GM19452 (cell line): Measurements from ENCODE around the gene CPN1.
"Not testable (repeated sequence)": the region's sequence is repeated elsewhere in the genome, so short reads cannot be mapped to it uniquely, and the experiment has no call there.

Experiments
- ATAC-seq: cut with Tn5 transposase; IDR thresholded peaks from one replicate; pipeline ENCODE4 v1.9.1; 2021; ENCODE audit not compliant: unreplicated experiment

The CPN1 gene

DNA sequence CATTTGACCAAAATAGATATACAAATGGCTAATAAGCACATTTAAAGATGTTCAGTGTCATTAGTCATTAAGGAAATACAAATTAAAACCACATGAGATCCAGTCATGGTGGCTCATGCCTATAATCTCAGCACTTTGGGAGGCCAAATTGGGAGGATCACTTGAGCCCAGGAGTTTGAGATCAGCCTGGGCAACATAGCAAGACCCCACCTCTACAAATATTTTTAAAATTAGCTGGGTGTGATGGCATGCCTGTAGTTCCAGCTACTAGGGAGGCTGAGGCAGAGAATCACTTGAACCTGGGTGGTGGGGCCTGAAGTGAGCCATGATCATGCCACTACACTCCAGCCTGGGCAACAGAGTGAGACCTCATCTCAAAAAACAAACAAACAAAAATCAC is 607 bp upstream of the CPN1 start:
- ATAC-seq = not testable (repeated sequence)

DNA sequence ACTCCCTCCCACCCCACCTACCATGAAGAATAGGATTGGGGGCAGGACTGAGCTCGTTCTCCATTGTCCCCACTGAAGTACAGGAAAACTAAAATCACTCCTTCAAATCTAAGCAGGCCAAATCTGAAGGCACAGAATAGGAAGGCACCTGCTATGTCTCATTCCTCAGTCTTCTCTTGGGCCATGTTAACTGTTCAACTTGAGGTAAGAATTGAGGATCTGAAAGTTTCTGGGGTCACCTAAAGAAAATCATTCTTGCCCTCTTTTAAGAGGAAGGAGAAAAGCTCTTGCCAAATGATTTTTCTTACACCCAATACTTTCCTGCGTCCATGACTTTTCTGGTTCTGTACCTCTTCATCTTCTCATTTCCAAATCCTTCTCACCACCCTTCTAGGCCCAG is 4.9 kb downstream of the CPN1 start:
- no peak for ATAC-seq

DNA sequence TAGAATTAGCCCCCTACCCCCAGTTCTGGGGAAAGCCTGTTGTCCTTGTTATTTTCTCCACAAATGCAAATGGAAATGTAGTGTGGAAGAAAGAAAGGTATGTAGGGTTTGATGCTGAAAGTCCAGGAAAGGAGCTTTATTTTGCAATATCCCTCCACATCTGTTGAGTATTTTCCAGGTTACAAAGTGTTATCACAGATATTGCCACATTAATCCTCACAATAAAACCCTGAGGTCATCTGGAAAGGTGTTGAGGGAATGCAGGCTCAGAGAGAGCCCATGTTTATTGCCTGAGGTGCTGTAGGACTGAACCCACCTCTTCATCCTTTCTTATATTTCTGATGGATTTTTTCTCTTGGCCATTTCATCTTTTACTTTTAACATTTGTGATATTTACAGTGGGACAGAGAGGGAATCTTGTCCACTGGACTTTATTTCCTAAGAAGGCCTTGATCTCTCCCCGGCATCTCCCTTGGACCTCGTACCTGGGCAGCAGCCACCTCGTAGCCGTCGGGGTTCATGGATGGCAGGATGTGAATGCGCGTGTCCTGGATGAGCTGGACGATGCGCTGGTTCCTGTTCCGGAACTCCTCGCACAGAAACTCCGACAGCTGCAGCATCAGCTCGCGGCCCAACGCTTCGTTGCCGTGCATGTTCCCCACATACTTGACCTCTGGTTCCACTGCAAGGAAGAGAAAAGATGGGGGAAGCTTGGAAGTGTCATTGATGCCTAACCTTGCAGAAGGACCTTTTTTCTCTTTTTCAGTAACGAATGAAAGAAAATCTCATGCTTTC is 6.0 kb downstream of the CPN1 start:
- ATAC-seq = no peak

DNA sequence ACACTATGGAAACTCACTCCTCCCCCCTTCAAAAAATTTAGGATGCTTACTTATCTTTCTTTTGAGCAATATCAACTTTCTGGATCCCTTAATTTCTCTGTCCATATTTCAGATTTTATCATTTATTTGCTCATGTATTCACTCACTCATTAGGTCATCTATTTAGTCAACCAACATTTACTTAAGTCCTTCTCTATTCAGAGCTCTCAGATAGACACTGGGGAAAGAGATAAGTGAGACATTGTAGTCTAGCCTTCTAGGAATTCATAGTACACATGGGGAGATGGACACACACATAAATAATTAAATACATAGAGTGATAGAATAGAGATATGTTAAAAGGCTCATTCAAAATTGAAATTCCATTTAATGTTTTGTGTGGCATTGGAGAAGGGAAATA is 9.2 kb downstream of the CPN1 start:
- no peak for ATAC-seq

DNA sequence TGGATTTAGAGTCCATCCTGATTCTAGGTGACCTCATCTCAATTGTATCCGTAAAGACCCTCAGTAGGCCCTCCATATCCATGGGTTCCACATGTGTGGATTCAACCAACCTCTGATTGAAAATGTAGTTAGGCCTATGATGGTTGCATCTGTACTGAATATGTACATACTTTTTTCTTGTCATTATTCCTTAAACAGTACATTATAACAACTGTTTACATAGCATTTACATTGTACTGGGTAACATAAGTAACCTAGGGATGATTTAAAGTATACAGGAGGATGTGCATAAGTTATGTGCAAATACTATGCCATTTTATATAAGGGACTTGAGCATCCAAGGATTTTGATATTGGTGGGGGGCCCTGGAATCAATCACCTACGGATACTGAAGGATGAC is 10.1 kb downstream of the CPN1 start:
- ATAC-seq = no peak

DNA sequence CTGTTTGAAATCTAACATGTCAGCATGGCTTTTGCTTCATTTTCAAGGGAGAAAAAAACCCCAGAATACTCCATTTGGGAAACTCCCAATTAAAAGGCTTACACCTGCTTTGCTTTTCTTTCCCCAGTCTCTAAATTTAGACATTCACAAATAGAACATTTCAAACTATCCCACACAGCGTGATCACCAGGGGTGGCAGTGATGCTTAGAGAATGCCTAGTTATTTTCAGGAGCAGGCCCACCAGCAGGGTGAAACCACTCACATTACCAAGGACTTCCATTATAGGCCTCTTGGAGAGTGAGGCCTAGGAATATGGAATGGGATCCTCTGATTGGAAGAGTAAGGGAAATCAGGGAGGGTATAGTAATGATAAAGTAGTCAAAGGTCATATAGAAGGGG is 14.2 kb downstream of the CPN1 start:
- ATAC-seq = no peak

DNA sequence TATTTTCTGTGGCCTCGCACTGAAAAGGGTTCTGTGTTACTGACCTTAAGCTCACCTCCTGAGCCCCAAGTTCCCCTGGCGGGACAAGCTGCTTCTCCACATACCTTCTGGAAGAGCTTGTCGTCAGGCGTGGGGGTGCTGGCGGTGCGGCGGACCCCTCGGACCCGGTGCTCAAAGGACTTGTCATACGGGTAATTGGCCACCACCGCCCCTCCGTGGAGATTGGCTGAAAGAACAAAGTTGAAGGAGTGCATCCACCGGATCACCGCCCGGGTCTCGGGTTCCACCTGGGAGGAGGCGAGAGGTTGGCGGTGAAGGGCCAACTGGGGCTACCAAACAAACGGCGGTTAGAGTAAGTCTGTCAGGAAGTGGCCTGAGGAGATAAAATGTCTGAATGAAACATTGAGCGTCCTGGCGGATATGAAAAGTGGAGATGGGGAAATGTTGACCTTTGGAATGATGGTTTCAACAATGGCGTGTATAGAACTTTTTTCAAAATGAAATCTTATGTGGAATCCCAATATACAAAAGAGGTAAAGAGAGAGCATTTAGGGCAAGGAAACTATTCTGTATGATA is 16.5 kb downstream of the CPN1 start:
- ATAC-seq = no peak

DNA sequence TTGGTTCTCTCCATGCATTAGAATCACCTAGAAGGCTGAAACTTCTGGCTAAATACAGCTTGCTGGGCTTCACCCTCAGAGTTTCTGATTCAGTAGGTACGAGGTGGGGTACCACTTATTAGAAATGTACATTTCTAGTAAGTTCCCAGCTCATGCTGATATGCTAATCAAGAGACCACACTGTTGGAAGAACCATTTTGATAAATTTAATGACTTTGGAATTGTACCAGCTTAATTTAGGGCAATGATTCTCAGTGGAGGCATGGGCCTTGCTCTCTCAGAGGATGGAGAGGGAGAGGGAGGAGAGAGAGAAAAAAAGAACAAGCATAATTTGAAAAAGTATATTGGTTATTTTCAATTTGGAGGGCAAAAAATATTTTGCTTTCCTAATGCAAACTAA is 20.3 kb downstream of the CPN1 start:
- no peak for ATAC-seq

DNA sequence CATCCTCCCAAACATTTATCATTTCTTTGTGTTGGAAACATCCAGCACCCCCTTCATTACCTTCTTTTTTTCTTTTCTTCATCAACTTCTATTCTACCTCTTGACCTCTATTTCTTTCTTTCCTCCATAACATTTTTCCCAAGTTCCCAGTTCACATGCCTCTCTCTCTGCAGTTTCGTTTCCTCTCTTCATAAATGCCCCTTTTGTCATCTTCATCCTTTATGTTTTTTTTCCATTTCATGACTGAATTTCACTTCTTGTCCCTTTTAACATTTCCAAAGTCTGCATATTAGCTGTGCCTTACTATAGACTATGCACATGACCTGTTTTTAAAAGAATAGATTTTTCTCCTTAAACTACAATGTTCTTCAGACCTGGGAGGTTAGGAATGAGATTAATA is 23.7 kb downstream of the CPN1 start:
- no peak for ATAC-seq

DNA sequence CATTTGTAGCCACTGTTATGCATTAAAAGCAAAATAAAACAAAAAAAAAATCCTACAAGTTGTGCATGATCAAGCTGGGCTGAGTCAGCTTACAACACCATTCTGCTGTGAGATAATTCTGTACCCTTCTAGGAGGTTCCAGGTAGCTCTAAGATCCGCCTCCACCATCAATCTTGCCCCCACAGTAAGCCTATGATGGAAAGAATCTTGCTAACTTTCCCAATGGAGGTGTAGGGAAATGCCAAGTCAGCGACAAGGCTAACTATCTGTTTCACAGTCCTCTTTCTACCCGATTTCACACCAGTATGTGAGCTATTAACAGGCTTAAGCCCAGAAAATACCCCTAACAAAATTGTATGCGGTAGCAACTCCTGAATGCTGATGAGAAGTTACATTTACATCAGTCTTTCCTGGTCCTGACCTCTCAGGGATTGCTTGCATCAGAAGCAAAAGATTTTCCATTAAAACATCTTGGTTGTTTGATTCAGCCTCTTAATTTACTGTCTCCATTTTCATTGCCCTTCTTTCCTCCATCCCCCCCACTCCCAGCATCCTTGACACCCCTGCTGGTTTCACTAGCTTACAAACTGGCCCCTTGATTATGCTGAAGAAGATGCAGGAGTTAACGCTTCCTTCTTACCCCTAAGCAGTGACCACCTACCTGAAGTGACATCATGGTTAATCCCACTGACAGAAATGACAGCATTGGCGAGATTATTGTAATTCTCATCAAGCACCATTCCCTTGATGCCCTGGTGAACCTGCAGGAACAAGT is 27.8 kb downstream of the CPN1 start:
- no peak for ATAC-seq

DNA sequence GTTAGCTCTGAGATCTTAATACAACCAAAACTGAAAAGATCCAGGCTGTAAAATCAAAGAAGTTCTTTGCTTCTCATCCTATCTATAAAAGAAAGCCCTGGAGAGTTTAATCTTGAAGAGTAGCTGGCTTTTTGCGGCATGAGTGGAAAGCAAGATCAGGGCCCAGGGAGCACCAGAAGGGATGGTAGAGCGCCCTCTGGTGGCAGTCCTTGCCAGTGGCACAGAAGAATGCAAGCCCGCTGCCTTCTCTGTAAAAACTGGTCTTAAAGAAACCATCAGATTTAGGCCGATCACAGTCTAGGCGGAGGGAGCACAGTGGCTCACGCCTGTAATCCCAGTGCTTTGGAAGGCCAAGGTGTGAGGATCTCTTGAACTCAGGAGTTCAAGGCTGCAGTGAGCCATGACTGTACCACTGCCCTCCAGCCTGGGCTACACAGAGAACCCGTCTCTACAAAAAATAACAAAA is 35.6 kb downstream of the CPN1 start:
- no peak for ATAC-seq

DNA sequence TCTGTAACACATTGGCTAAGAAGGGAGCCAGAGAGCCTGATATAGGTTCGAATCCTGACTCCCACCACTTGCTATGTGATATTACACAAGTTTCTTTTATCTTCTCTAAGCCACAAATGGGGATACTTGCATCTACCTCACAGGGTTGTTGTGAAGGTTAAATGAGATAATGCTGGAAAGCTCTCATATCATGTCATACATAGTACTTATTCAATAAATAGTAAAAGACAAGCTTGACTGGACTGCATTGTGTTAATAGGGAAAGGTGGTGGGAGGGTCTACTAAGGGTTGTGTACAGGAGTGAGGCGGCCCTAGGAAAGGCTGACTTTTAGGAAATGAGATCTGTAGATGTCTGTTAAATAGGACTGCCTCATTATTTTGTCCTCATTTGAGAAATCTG is 36.1 kb downstream of the CPN1 start:
- no peak for ATAC-seq

DNA sequence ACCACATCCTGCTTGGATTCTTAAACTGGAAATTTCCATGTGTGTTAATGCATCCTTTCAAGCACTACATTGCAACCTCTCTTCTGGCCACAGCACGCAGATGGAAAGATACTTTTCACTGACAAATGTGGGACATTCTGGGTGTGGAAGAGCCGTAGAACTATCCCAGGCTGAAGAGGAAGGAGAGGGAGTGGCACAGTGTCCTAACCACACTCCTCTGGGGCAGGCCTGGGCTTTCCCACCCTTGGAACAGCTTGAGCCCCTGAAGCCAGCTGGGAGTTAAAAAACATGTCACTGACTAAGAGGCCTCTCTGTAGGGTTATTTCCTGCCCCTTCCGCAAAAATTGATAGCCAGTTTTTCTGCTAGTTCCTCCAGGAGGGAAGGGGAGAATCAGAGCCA is 37.9 kb downstream of the CPN1 start:
- no peak for ATAC-seq

DNA sequence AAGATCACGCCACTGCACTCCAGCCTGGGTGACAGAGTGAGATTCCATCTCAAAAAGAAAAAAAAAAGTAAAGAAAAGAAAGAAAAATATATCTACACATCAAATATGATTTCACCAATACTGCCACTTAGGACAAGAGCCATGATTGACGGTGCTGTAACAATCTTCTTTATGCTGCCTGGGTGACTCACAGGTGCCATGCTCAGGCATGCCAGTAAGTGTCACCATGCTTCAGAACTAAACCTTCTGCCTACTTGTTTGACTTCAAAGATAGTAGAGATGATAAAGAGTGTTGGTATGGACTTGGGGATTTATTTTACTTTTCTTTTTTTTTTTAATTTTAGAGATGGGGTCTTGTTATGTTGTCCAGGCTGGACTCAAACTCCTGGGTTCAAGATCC is 38.3 kb downstream of the CPN1 start:
- ATAC-seq = no peak

DNA sequence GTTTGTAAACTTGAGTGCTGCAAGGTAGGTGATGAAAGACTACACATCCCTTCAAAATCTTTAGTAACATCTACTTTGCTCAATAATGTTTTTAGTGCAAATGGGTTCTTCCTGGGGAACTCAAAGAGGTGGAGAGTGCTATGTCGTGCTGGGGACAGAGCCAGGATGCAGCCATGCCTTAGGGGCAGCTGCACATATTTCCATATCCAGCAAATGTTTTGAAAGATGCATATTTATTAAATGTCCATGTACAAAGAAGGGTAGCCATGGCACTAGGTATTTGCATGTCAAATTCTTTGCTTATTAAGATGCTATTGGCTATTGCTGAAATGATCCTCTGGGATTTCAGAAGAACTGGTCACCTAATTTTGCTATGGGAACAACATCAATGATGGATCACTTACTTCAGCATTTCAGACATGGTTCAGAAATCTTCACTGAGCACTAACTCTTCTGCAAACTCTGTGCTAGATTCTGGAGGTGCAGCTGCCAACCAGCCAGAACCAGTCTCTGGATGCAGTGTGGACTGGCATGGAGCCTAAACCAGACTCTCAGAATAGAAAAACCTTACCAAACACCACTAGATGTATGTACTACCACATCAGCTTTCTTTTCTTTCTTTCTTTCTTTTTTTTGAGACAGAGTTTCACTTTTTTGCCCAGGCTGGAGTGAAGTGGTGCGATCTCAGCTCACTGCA is 40.2 kb downstream of the CPN1 start:
- no peak for ATAC-seq

DNA sequence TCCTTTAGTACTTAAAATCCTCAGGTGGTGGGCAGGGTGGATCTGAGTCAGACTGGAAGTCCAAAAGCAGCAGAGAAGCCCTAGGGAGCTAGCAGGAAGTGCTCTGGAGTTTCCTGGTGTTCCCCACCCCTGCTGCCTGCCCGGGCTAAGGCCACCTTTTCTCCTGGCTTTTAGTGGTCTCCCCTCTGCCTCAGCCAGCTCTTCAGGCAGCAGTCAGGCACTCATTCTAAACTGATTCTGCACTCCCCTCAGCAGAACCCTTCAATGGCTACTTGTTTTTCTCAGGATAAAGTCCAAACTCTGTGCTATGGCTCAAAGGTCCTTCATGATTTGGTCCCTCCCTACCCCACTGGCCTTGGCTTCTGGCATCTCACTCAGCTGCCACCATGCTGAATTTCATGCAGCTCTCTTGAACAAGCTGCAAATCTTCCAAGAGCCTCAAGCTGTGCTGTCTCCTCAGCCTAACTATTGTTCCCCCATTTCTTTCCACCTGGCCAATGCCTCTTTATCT is 43.1 kb downstream of the CPN1 start:
- no peak for ATAC-seq

DNA sequence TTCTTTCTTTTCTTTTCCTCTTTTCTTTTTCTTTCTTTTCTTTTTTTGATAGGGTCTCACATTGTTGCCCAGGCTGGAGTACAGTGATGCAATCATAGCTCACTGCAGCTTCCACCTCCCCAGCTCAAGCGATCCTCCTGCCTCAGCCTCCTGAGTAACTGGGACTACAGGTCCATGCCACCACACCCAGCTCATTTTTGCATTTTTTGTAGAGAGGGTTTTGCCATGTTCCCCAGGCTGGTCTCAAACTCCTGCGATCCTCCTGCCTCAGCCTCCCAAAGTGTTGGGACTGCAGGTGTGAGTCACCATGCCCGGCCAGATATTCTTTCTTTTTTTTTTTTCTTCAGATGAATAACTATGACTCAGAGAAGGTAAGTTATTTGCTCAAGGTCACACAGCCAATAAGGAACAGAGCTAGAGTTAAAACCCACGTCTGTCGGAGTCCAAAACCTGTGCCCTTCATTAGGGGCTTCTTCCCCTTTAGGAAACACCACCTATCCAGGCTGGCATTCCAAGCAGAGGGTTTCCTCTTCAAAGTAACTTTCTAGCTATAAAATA is 43.8 kb downstream of the CPN1 start:
- ATAC-seq = no peak

DNA sequence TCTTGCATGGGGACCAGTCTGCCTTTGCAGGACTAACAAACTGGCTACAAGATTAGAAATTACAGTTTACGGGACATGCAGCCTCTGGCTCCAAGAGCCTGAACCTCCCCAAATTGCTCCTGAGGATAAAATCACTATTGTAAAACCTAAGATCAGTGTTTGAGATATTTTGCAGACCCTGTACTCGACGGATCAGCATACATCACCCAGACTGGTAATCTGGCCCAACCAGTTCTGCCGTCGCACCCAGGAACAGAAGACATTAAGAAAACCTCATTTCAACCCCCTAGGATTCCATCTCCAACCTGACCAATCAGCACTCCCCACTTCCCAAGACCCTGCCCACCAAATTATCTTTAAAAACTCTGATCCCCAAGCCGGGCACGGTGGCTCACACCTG is 44.8 kb downstream of the CPN1 start:
- no peak for ATAC-seq

DNA sequence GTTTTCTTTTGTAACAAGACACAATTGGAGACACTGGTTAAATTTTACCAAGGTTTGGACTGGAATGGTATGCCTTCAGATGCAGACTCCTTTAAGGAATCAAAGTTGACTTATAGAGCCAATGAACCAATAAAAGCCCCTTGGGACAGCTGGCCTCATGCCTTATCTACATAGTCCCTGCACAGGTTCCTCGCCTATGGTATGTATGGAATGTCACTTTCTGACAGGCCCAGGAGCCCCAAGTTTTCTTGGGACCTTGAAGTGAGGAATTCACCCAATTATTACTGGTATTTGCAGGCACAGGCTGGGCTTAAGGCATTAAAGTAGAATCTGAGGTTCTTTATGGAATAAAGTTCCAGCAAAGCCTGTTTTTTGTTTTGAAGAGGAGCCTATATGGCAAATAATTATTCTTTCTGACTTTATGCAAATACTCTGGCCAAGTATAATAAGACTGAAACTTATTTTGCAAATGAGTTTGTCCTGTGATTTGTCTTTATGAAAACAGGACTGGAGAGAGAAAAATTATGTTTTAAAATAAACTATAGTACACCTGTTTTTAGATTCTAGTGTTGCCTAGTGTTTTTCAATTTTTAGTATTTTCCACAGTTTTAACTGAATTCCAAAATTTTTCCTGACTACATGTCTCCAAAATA is 47.8 kb downstream of the CPN1 start:
- no peak for ATAC-seq

DNA sequence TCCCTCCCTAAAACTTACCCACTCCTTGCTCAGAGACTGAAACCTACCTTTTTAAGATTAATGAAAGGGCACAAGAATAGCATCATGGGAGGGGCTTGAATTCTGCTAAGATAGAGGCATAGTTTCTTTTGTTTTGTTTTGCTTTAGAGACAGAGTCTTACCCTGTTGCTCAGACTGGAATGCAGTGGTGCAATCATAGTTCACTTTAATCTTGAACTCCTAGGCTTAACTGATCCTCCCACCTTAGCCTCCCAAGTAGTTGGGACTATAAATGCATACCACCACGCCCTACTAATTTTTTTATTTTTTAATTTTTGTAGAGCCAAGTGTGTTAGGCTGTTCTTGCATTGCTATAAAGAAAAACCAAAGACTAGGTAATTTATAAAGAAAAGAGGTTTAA is 54.3 kb downstream of the CPN1 start:
- ATAC-seq = no peak

DNA sequence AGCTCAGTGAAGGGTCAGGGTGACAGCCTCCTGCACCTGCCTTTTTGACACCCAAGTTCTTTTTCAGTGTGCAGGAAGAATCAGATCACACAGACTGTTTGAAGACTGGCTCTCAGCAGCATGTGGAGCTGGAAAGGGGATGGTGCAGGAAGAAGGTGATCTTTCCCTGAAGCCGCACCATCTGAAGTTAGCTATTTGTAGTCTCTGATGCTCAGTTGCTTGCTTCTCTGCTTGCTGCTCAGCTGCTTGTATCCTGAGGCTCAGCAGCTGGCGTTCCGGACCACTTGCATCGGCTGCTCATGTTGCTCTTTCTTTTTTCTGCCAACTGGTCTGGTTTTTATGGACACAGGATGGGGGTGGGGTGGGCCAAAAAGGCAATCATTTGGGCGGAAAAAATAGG is 56.1 kb downstream of the CPN1 start:
- no peak for ATAC-seq
